B cell (primary cell): ENCODE data around the gene NCOR1. TPM values are rescaled to one million over a fixed set of nuclear protein-coding genes. Genes with fewer than 3 reads are reported as not detected.

ENCODE experiments used
- ATAC-seq: fragments of 200-7000 bp; cut with Tn5 transposase; one replicate; pipeline ENCODE4 v1.10.0; 2021; ENCODE audit warnings: low read depth, mild to moderate bottlenecking, moderate number of reproducible peaks, moderate library complexity
- CTCF ChIA-PET: fragments of 350-600 bp; sonication (Branson Sonifier 250); formaldehyde crosslinking; loops from one replicate; lab custom pipeline; 2021; ENCODE audit warnings: antibody characterized with exemption, inconsistent platforms; lab: Charles Lee
- POLR2A ChIA-PET: fragments of 350-600 bp; sonication (Branson Sonifier 250); formaldehyde crosslinking; loops from one replicate; lab custom pipeline; 2021; ENCODE audit warnings: antibody characterized with exemption; lab: Charles Lee
- DNase-seq: peaks from one replicate; pipeline ENCODE4 v3.0.0; 2013
- H2AFZ ChIP-seq: 2 replicates; pipeline ENCODE4 v1.6.1; 2012; ENCODE audit warnings: mild to moderate bottlenecking, low read depth, low read length; ENCODE audit not compliant: insufficient read depth, poor library complexity, severe bottlenecking
- H3K27ac ChIP-seq, 2 donors: 1 replicate in 1 of 2; 2 replicates in 1 of 2; pipeline ENCODE4 v1.5.1; 2012 to 2013; ENCODE audit warnings: low read length in 2 of 2, mild to moderate bottlenecking in 2 of 2, moderate library complexity in 1 of 2
- H3K27me3 ChIP-seq, 4 experiments: fragments of 200-600 bp in 1 of 4; sonication (generic) in 1 of 4; replicated peaks in 1 of 4; 1 replicate in 2 of 4; 2 replicates in 2 of 4; pipeline versions ENCODE4 v1.6.1 to v1.7.0; 2013 to 2016; ENCODE audit warnings: low read length in 3 of 4, mild to moderate bottlenecking in 2 of 4, mixed read lengths in 1 of 4, moderate library complexity in 1 of 4; ENCODE audit not compliant: insufficient read depth in 4 of 4, control insufficient read depth in 3 of 4; ENCODE audit errors: control extremely low read depth in 1 of 4
- H3K36me3 ChIP-seq, 2 experiments: replicated peaks in 1 of 2; 1 replicate in 1 of 2; 2 replicates in 1 of 2; pipeline versions ENCODE4 v1.6.1 to v1.7.1; 2013; ENCODE audit warnings: low read length in 1 of 2; ENCODE audit not compliant: insufficient read depth in 2 of 2, control insufficient read depth in 1 of 2; ENCODE audit errors: control extremely low read depth in 1 of 2, extremely low read depth in 1 of 2
- H3K4me1 ChIP-seq, 2 donors: fragments of 200-600 bp in 1 of 2; sonication (generic) in 1 of 2; 1 replicate in 1 of 2; 2 replicates in 1 of 2; pipeline versions ENCODE4 v1.5.1 to v1.6.1; 2013 to 2017; ENCODE audit warnings: low read length in 2 of 2; ENCODE audit not compliant: control insufficient read depth in 2 of 2, insufficient read depth in 2 of 2
- H3K4me2 ChIP-seq: replicated peaks from 2 replicates; pipeline ENCODE3; 2012; ENCODE audit warnings: mild to moderate bottlenecking, low read depth, low read length; ENCODE audit not compliant: poor library complexity, severe bottlenecking
- H3K4me3 ChIP-seq, 5 experiments: fragments of 200-600 bp in 1 of 5; sonication (generic) in 1 of 5; 1 replicate in 3 of 5; 2 replicates in 2 of 5; pipeline versions ENCODE4 v1.5.1 to v1.7.0; 2011 to 2016; ENCODE audit warnings: low read length in 4 of 5, mild to moderate bottlenecking in 4 of 5, low read depth in 2 of 5, control low read depth in 1 of 5, moderate library complexity in 1 of 5; ENCODE audit not compliant: insufficient read depth in 1 of 5; ENCODE audit errors: control extremely low read depth in 1 of 5, extremely low read depth in 1 of 5
- H3K79me2 ChIP-seq: fragments of 200-600 bp; sonication (generic); one replicate; pipeline ENCODE4 v1.6.0; 2016; ENCODE audit warnings: low read length; ENCODE audit not compliant: control insufficient read depth, insufficient read depth
- H3K9ac ChIP-seq: fragments of 200-600 bp; sonication (generic); 2 replicates; pipeline ENCODE4 v1.6.1; 2017; ENCODE audit warnings: mild to moderate bottlenecking, low read length, moderate library complexity
- H3K9me3 ChIP-seq, 3 donors: one replicate each; pipeline versions ENCODE4 v1.6.1 to v1.7.1; 2013; ENCODE audit warnings: low read length in 2 of 3; ENCODE audit not compliant: control insufficient read depth in 2 of 3, insufficient read depth in 1 of 3; ENCODE audit errors: control extremely low read depth in 1 of 3
- H4K20me1 ChIP-seq: 2 replicates; pipeline ENCODE4 v1.6.0; 2012; ENCODE audit warnings: mild to moderate bottlenecking, low read length; ENCODE audit not compliant: insufficient read depth, control insufficient read depth, poor library complexity, severe bottlenecking
- H3K27ac Mint-ChIP-seq: one replicate; pipeline ENCODE4 v1.8.0; 2021; ENCODE audit warnings: mixed read lengths
- H3K27me3 Mint-ChIP-seq: one replicate; pipeline ENCODE4 v1.8.0; 2021; ENCODE audit warnings: mixed read lengths
- H3K4me1 Mint-ChIP-seq: one replicate; pipeline ENCODE4 v1.8.0; 2021; ENCODE audit warnings: mixed read lengths
- H3K4me3 Mint-ChIP-seq: one replicate; pipeline ENCODE4 v1.8.0; 2021; ENCODE audit warnings: mixed read lengths
- H3K9me3 Mint-ChIP-seq: one replicate; pipeline ENCODE4 v1.8.0; 2022; ENCODE audit warnings: mixed read lengths; ENCODE audit not compliant: insufficient read depth
- CTCF ChIP-seq: fragments of 200-600 bp; IDR thresholded peaks from one replicate; pipeline ENCODE4 v1.8.0; 2022; ENCODE audit warnings: antibody characterized with exemption, mild to moderate bottlenecking
- EZH2 ChIP-seq: IDR thresholded peaks from 2 replicates; pipeline ENCODE4 v1.6.1; 2012; ENCODE audit warnings: borderline replicate concordance, low read depth, mild to moderate bottlenecking, moderate library complexity, low read length; ENCODE audit not compliant: insufficient read depth, poor library complexity, severe bottlenecking
- WGBS: methylation state at CpG from one replicate; pipeline ENCODE4 v1.1.5; 2013; ENCODE audit warnings: missing lambda C conversion rate; ENCODE audit not compliant: insufficient coverage; 5-methylcytosine and 5-hydroxymethylcytosine counted together
- intact Hi-C: fragments of 100-400 bp; cut with micrococcal nuclease; formaldehyde crosslinking; loops from one replicate; pipeline ENCODE4 v1.10.0; 2022
- polyA plus RNA-seq: library from polyadenylated mRNA; depleted of rRNA; stranded (reverse); fragments of >200 nt; gene quantifications from 2 replicates; pipeline ENCODE4 v1.2.3, GENCODE V29; 2012
- total RNA-seq, 2 donors: library from RNA; stranded (reverse); fragments of 120-200 nt in 1 of 2; gene quantifications; 1 replicate in 1 of 2; 2 replicates in 1 of 2; pipeline versions ENCODE4 v1.2.3 to v1.2.4, GENCODE V29; 2013 to 2022

Gene NCOR1
- total and polyA plus RNA-seq, 2 donors (not counting 1 experiment from before 2014, with no cell fraction given) = 46.3 to 217 TPM

- Mint-ChIP-seq H3K9me3 (no peaks in the 10 kb centered on the region), H3K27ac (no peak overlapping the region), H3K27me3 (no peaks in the 10 kb centered on the region), H3K4me3 (no peak overlapping the region), H3K4me1 (peaks cover 1% of the 10 kb centered on the region)
- H3K27me3 ChIP-seq = no peaks in the 10 kb centered on the region
- no peak overlapping the region for H3K4me2 ChIP-seq
- no peaks in the 10 kb centered on the region for H3K4me1 ChIP-seq
- no peaks in the 10 kb centered on the region for H3K36me3 ChIP-seq
- TF ChIP-seq CTCF (no peak), EZH2 (no peak)
- H3K27ac ChIP-seq = no peak overlapping the region
- H3K9ac ChIP-seq = no peak overlapping the region
- no peaks in the 10 kb centered on the region for H3K9me3 ChIP-seq
- no peak for DNase-seq
- no peak for ATAC-seq
- 98% methylated on average over 5 of the region's 6 CpGs for WGBS
- no peaks in the 10 kb centered on the region for H3K79me2 ChIP-seq
- intact Hi-C loops = no loop called here
- no peaks in the 10 kb centered on the region for H4K20me1 ChIP-seq
- ChIA-PET CTCF (interaction anchor here (0.6 kb wide), 2 partner anchors 36 to 281 kb away, joined by 3 read pairs; no protein-coding TSS in a partner anchor), POLR2A (no interaction called here)
- H3K4me3 ChIP-seq = no peak overlapping the region
- no peak overlapping the region for H2AFZ ChIP-seq
These were observed 35.7 kb upstream of the NCOR1 start for GRCh38 chr17:16251043-16251442.

GRCh38 chr17:16250635-16251034 is 35.3 kb upstream of the NCOR1 start:
- no peaks in the 10 kb centered on the region for H3K4me1 ChIP-seq
- no peak overlapping the region for H2AFZ ChIP-seq
- H3K36me3 ChIP-seq = no peaks in the 10 kb centered on the region
- H3K27me3 Mint-ChIP-seq = no peaks in the 10 kb centered on the region
- CTCF ChIA-PET = interaction anchor here (0.6 kb wide), 2 partner anchors 36 to 282 kb away, joined by 3 read pairs; no protein-coding TSS in a partner anchor
- no peak overlapping the region for H3K4me2 ChIP-seq
- H3K27me3 ChIP-seq = no peaks in the 10 kb centered on the region
- intact Hi-C loops = no loop called here
- H3K9me3 Mint-ChIP-seq = no peaks in the 10 kb centered on the region
- H3K9ac ChIP-seq = no peak overlapping the region
- no peaks in the 10 kb centered on the region for H3K79me2 ChIP-seq
- H3K4me1 Mint-ChIP-seq = peaks cover 1% of the 10 kb centered on the region
- ATAC-seq (no peak), DNase-seq (no peak)
- H4K20me1 ChIP-seq = no peaks in the 10 kb centered on the region
- no peaks in the 10 kb centered on the region for H3K9me3 ChIP-seq
- H3K27ac ChIP-seq = no peak overlapping the region
- H3K27ac Mint-ChIP-seq = no peak overlapping the region
- TF ChIP-seq CTCF (no peak), EZH2 (no peak)
- no CpG with 5 or more reads among the region's 1 CpG for WGBS
- no peak overlapping the region for H3K4me3 Mint-ChIP-seq
- POLR2A ChIA-PET = no interaction called here
- H3K4me3 ChIP-seq = no peak overlapping the region
